HepG2 (cell line): Measurements from ENCODE around the gene TMUB1. TPM values are rescaled to one million over a fixed set of nuclear protein-coding genes. Genes with fewer than 3 reads are reported as not detected.
A peak's percentile ranks its signal among the peaks of the same experiment; 100 is the strongest.

Experiments
- AFF4 ChIP-seq: sonication (generic); formaldehyde crosslinking; IDR thresholded peaks from 2 replicates; pipeline ENCODE4 v1.4.0; 2020; ENCODE audit warnings: missing genetic modification reagents
- AKAP8 ChIP-seq: sonication (generic); formaldehyde crosslinking; IDR thresholded peaks from 2 replicates; pipeline ENCODE4 v1.5.1; 2020; ENCODE audit warnings: mild to moderate bottlenecking, missing genetic modification reagents
- ARNT2 ChIP-seq: sonication (generic); formaldehyde crosslinking; IDR thresholded peaks from 2 replicates; pipeline ENCODE4 v1.8.0; 2022; ENCODE audit warnings: mild to moderate bottlenecking, low read depth, missing genetic modification reagents, moderate library complexity
- CBX5 ChIP-seq: sonication (generic); formaldehyde crosslinking; IDR thresholded peaks from 2 replicates; pipeline ENCODE4 v1.4.0; 2020; ENCODE audit warnings: missing genetic modification reagents, borderline replicate concordance
- HDAC6 ChIP-seq: fragments of 200-600 bp; sonication (generic); IDR thresholded peaks from 2 replicates; pipeline ENCODE4 v1.7.0; 2017; ENCODE audit warnings: mild to moderate bottlenecking, antibody characterized with exemption, low read length, low read depth
- NKX3-1 ChIP-seq: sonication (generic); formaldehyde crosslinking; IDR thresholded peaks from 2 replicates; pipeline ENCODE4 v1.5.0; 2020; ENCODE audit warnings: missing genetic modification reagents
- NR2F1 ChIP-seq, 2 experiments: fragments of 450-650 bp in 1 of 2; formaldehyde crosslinking in 1 of 2; IDR thresholded peaks; 2 replicates each; pipeline versions ENCODE4 v1.5.0 to v1.6.1; 2016 to 2020; ENCODE audit warnings: mild to moderate bottlenecking in 1 of 2, missing compliant biosample characterization in 1 of 2, missing genetic modification reagents in 1 of 2, moderate library complexity in 1 of 2
- SP2 ChIP-seq: sonication (generic); formaldehyde crosslinking; IDR thresholded peaks from 2 replicates; pipeline ENCODE4 v1.5.1; 2020; ENCODE audit warnings: mild to moderate bottlenecking, missing genetic modification reagents
- ZBTB10 ChIP-seq: sonication (generic); formaldehyde crosslinking; IDR thresholded peaks from 2 replicates; pipeline ENCODE4 v1.4.0; 2020; ENCODE audit warnings: missing genetic modification reagents, borderline replicate concordance
- ZNF17 ChIP-seq: sonication (generic); formaldehyde crosslinking; IDR thresholded peaks from 2 replicates; pipeline ENCODE4 v1.5.0; 2020; ENCODE audit warnings: mild to moderate bottlenecking, missing genetic modification reagents
- ZNF563 ChIP-seq: sonication (generic); formaldehyde crosslinking; IDR thresholded peaks from 2 replicates; pipeline ENCODE4 v1.8.0; 2022; ENCODE audit warnings: mild to moderate bottlenecking, moderate library complexity, missing genetic modification reagents
- ZNF616 ChIP-seq: sonication (generic); formaldehyde crosslinking; IDR thresholded peaks from 2 replicates; pipeline ENCODE4 v1.5.0; 2020; ENCODE audit warnings: low read depth, mild to moderate bottlenecking, missing genetic modification reagents
- ZNF777 ChIP-seq: sonication (generic); formaldehyde crosslinking; IDR thresholded peaks from 2 replicates; pipeline ENCODE4 v1.4.0; 2020; ENCODE audit warnings: missing genetic modification reagents
- polyA plus RNA-seq, 8 experiments: library from polyadenylated mRNA; depleted of rRNA in 3 of 8; stranded (reverse) in 7 of 8; unstranded in 1 of 8; fragments of >200 nt; fragmentation: Illumina TruSeq in 4 of 8; extraction: Trizol in 4 of 8; gene quantifications; 2 replicates each; pipeline versions ENCODE4 v1.2.1 to v1.2.3, GENCODE V29; 2011 to 2016; ENCODE audit warnings: low read depth in 4 of 8, missing spikeins in 1 of 8, mixed read lengths in 1 of 8; ENCODE audit not compliant: insufficient read depth in 1 of 8
- total RNA-seq, 5 experiments: library from RNA; depleted of rRNA; stranded (reverse); fragments of >200 nt; fragmentation: Illumina TruSeq; extraction: Trizol; gene quantifications; 2 replicates each; pipeline ENCODE4 v1.2.3, GENCODE V29; 2016; ENCODE audit warnings: low read depth in 1 of 5
- TF ChIP-seq, protein P1 (sequence below): sonication (generic); formaldehyde crosslinking; IDR thresholded peaks from 2 replicates; pipeline ENCODE4 v1.5.0; 2020; ENCODE audit warnings: missing genetic modification reagents, mild to moderate bottlenecking, borderline replicate concordance
- TF ChIP-seq, protein P2 (sequence below): fragments of 450-650 bp; IDR thresholded peaks from 2 replicates; pipeline ENCODE4 v1.6.1; 2017; ENCODE audit warnings: mild to moderate bottlenecking
- TF ChIP-seq, protein P3 (sequence below): IDR thresholded peaks from 2 replicates; pipeline ENCODE4 v1.6.1; 2016; ENCODE audit warnings: missing compliant biosample characterization, missing genetic modification reagents, borderline replicate concordance

The TMUB1 gene
- total and polyA plus RNA-seq, 2 of the 13 experiments (the other 11 are each of a cell fraction or from before 2014, with no cell fraction given) = 44.8 to 51.6 TPM

GRCh38 chr7:151087245-151088018, 4.1 kb upstream of the TMUB1 start (continued):
- TF ChIP-seq, protein P1, sequence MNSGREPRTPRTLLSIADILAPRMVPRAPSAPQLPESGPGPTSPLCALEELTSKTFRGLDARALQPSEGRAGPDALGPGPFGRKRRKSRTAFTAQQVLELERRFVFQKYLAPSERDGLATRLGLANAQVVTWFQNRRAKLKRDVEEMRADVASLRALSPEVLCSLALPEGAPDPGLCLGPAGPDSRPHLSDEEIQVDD (CRISPR knock-in tag) = peak; percentile 18; the same call in 1 of the 2 replicates
- 0 out of 2 replicates have a peak, but pooled peaks have one; percentile 12 for TF ChIP-seq ZBTB10 (CRISPR knock-in tag)
- no peak for TF ChIP-seq ZNF17 (CRISPR knock-in tag)
- TF ChIP-seq, protein P2, sequence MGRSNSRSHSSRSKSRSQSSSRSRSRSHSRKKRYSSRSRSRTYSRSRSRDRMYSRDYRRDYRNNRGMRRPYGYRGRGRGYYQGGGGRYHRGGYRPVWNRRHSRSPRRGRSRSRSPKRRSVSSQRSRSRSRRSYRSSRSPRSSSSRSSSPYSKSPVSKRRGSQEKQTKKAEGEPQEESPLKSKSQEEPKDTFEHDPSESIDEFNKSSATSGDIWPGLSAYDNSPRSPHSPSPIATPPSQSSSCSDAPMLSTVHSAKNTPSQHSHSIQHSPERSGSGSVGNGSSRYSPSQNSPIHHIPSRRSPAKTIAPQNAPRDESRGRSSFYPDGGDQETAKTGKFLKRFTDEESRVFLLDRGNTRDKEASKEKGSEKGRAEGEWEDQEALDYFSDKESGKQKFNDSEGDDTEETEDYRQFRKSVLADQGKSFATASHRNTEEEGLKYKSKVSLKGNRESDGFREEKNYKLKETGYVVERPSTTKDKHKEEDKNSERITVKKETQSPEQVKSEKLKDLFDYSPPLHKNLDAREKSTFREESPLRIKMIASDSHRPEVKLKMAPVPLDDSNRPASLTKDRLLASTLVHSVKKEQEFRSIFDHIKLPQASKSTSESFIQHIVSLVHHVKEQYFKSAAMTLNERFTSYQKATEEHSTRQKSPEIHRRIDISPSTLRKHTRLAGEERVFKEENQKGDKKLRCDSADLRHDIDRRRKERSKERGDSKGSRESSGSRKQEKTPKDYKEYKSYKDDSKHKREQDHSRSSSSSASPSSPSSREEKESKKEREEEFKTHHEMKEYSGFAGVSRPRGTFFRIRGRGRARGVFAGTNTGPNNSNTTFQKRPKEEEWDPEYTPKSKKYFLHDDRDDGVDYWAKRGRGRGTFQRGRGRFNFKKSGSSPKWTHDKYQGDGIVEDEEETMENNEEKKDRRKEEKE = no peak
- TF ChIP-seq SP2 (CRISPR knock-in tag) = no peak
- peak; percentile 7; the same call in 1 of the 2 replicates for TF ChIP-seq AKAP8 (CRISPR knock-in tag)
- TF ChIP-seq ZNF616 (CRISPR knock-in tag) = 0 out of 2 replicates have a peak, but pooled peaks have one; percentile 74
- no peak for TF ChIP-seq HDAC6
- TF ChIP-seq NR2F1 (CRISPR knock-in tag; IDR thresholded peaks at IDR 0.05) = no peak
- TF ChIP-seq ZNF777 = peak; percentile 52; the same call in 1 of the 2 replicates
- TF ChIP-seq ARNT2 = no peak
- TF ChIP-seq NKX3-1 (CRISPR knock-in tag) = no peak
- no peak for TF ChIP-seq AFF4
- TF ChIP-seq, protein P3, sequence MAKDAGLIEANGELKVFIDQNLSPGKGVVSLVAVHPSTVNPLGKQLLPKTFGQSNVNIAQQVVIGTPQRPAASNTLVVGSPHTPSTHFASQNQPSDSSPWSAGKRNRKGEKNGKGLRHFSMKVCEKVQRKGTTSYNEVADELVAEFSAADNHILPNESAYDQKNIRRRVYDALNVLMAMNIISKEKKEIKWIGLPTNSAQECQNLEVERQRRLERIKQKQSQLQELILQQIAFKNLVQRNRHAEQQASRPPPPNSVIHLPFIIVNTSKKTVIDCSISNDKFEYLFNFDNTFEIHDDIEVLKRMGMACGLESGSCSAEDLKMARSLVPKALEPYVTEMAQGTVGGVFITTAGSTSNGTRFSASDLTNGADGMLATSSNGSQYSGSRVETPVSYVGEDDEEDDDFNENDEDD (CRISPR knock-in tag) = peak; percentile 40; the same call in 1 of the 2 replicates
- no peak for TF ChIP-seq CBX5 (CRISPR knock-in tag)
- peak; percentile 30; the same call in 1 of the 2 replicates for TF ChIP-seq ZNF563 (CRISPR knock-in tag)
